Measurements from ENCODE around the gene SHE.

GRCh38 chr1:154501423-154502065 is 668 bp downstream of the SHE start:
- TF ChIP-seq EP300 (IDR thresholded peaks at IDR 0.05) (peak in 1 of 2 donors; percentile 26), POLR2A (IDR thresholded peaks at IDR 0.05) (no peak)
- TF ChIP-seq, protein P1, sequence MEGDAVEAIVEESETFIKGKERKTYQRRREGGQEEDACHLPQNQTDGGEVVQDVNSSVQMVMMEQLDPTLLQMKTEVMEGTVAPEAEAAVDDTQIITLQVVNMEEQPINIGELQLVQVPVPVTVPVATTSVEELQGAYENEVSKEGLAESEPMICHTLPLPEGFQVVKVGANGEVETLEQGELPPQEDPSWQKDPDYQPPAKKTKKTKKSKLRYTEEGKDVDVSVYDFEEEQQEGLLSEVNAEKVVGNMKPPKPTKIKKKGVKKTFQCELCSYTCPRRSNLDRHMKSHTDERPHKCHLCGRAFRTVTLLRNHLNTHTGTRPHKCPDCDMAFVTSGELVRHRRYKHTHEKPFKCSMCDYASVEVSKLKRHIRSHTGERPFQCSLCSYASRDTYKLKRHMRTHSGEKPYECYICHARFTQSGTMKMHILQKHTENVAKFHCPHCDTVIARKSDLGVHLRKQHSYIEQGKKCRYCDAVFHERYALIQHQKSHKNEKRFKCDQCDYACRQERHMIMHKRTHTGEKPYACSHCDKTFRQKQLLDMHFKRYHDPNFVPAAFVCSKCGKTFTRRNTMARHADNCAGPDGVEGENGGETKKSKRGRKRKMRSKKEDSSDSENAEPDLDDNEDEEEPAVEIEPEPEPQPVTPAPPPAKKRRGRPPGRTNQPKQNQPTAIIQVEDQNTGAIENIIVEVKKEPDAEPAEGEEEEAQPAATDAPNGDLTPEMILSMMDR (IDR thresholded peaks at IDR 0.05), result no peak
